ENCODE results near the gene PHTF1. TPM values are rescaled to one million over a fixed set of nuclear protein-coding genes. Genes with fewer than 3 reads are reported as not detected.

PHTF1 gene
- total RNA-seq, 6 experiments from 2014 or later = 23.3 to 27.9 (median 24.8) TPM

DNA sequence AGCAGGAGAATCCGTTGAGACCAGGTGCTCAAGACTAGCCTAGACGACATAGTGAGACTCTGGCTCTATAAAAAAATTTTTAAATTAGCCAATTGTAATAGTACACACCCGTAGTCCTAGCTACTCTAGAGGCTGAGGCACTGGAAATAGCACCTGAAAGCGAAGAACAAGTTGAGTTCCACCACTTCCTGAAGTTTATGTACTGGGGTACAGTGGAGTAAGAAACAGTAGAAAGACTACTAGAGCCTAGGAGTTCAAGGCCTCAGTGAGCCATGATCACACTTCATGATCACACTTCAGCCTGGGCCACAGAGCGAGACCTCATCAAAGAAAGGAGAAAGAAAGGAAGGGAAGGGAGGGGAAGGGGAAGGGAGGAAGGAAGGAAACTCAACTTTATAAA is 33.2 kb upstream of the PHTF1 start:
- H3K27ac Mint-ChIP-seq = peak overlapping the region; percentile 74
- TF ChIP-seq, protein P1, sequence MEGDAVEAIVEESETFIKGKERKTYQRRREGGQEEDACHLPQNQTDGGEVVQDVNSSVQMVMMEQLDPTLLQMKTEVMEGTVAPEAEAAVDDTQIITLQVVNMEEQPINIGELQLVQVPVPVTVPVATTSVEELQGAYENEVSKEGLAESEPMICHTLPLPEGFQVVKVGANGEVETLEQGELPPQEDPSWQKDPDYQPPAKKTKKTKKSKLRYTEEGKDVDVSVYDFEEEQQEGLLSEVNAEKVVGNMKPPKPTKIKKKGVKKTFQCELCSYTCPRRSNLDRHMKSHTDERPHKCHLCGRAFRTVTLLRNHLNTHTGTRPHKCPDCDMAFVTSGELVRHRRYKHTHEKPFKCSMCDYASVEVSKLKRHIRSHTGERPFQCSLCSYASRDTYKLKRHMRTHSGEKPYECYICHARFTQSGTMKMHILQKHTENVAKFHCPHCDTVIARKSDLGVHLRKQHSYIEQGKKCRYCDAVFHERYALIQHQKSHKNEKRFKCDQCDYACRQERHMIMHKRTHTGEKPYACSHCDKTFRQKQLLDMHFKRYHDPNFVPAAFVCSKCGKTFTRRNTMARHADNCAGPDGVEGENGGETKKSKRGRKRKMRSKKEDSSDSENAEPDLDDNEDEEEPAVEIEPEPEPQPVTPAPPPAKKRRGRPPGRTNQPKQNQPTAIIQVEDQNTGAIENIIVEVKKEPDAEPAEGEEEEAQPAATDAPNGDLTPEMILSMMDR (IDR thresholded peaks at IDR 0.05) = no peak
- H3K27me3 Mint-ChIP-seq (ENCODE audit: insufficient read depth) = no peaks in the 10 kb centered on the region
- H3K4me1 Mint-ChIP-seq (ENCODE audit: low read depth) = peaks cover 34% of the 10 kb centered on the region
- H3K4me3 Mint-ChIP-seq = no peak overlapping the region
- peaks cover 20% of the 10 kb centered on the region for H3K36me3 Mint-ChIP-seq (ENCODE audit: low read depth)
- DNase-seq = no peak
- no peaks in the 10 kb centered on the region for H3K9me3 Mint-ChIP-seq

DNA sequence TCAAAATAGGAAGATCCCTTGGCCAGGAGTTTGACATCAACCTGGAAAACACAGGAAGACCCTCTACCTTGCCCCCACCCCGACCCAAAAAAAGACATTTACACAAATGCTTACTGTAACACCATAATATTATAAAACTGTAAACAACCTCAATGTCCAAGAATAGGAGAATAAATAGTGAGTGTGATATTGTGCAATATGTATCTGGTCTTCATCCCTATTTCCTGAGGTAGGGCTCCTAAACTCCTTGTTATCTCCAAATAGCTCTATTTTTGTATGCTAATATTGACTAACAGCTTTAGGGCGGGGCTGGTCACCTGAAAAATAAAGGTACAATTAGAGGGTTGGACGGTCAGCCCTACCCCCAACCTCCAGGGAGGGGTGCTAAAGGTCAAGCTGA is 29.5 kb upstream of the PHTF1 start:
- H3K36me3 Mint-ChIP-seq (ENCODE audit: low read depth) = peaks cover 14% of the 10 kb centered on the region
- no peaks in the 10 kb centered on the region for H3K9me3 Mint-ChIP-seq
- H3K4me3 Mint-ChIP-seq = no peak overlapping the region
- peaks cover 38% of the 10 kb centered on the region for H3K4me1 Mint-ChIP-seq (ENCODE audit: low read depth)
- TF ChIP-seq, protein P1 (IDR thresholded peaks at IDR 0.05) = no peak
- no peak for DNase-seq
- no peaks in the 10 kb centered on the region; the same call in 1 of the 2 replicates for H3K27me3 Mint-ChIP-seq (ENCODE audit: insufficient read depth)
- H3K27ac Mint-ChIP-seq = no peak overlapping the region

DNA sequence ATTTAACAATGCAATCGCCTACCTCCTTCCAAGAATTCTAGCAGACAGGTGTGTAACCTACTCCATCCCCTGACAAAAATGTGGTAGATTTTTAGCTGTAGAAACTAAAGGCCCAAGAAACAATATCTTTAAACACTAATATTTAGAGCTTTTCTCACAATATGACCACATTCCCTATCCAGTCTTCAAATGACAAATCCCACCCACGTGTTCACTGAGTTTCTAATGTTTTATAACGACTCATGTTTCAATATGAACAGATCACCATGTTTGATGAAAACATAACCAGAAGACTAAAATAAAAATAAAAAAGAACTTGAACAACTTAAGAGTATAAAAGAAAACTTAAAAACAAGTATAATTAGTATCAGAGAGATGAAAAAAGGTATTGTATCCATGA is 28.4 kb upstream of the PHTF1 start:
- H3K27ac Mint-ChIP-seq = no peak overlapping the region
- peaks cover 27% of the 10 kb centered on the region for H3K4me1 Mint-ChIP-seq (ENCODE audit: low read depth)
- TF ChIP-seq, protein P1 (IDR thresholded peaks at IDR 0.05) = no peak
- H3K27me3 Mint-ChIP-seq (ENCODE audit: insufficient read depth) = no peaks in the 10 kb centered on the region; the same call in 1 of the 2 replicates
- H3K9me3 Mint-ChIP-seq = no peaks in the 10 kb centered on the region
- peaks cover 14% of the 10 kb centered on the region for H3K36me3 Mint-ChIP-seq (ENCODE audit: low read depth)
- no peak overlapping the region for H3K4me3 Mint-ChIP-seq
- no peak for DNase-seq

DNA sequence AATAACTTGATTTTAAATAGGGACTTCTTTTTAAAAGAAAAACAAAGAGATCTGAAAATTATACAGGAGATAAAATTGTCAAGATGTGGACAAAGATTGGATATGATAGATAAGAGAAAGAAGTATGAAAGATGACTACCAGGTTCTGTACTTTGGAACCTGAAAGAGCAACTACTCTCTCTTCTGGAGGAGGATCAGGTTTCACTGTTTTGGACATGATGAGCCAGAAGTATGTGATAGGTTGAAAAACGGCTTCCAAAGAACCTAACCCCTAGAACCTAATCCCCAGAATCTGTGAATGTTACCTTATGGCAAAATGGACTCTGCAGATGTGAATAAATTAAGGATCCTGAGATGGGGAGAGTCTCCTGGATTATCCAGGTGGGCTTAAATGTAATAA is 26.8 kb upstream of the PHTF1 start:
- Mint-ChIP-seq H3K9me3 (no peaks in the 10 kb centered on the region), H3K4me1 (ENCODE audit: low read depth) (peaks cover 18% of the 10 kb centered on the region), H3K4me3 (no peak overlapping the region), H3K27ac (no peak overlapping the region), H3K36me3 (ENCODE audit: low read depth) (peaks cover 10% of the 10 kb centered on the region), H3K27me3 (ENCODE audit: insufficient read depth) (no peaks in the 10 kb centered on the region; the same call in 1 of the 2 replicates)
- DNase-seq = no peak
- TF ChIP-seq, protein P1 (IDR thresholded peaks at IDR 0.05) = no peak

DNA sequence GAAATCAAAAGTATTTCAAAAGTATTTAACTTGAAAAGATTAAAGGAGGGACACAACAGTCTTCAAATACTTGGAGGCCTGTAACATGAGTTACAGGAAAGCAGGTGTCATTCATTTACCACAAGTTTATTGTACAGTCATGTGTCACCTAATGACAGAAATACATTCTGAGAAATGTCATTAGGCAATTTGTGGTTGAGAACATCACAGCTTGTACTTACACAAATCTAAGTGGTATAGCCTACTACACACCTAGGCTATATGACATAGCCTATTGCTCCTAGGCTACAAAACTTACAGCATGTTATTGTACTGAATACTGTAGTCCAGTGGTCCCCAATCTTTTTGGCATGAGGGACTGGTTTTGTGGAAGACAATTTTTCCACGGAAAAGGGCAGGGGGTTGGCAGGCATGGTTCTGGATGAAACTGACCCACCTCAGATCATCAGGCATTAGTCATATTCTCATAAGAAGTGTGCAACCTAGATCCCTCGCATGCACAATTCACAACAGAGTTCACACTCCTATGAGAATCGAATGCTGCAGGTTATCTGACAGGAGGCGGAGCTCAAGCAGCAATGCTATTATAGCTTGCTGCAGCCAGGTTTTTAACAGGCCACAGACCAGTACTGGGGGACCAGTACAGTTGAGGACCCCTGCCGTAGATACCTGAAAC is 25.0 kb upstream of the PHTF1 start:
- TF ChIP-seq, protein P1 (IDR thresholded peaks at IDR 0.05) = no peak
- no peaks in the 10 kb centered on the region; the same call in 1 of the 2 replicates for H3K27me3 Mint-ChIP-seq (ENCODE audit: insufficient read depth)
- peaks cover 18% of the 10 kb centered on the region for H3K4me1 Mint-ChIP-seq (ENCODE audit: low read depth)
- no peak overlapping the region for H3K4me3 Mint-ChIP-seq
- H3K27ac Mint-ChIP-seq = peak overlapping the region; percentile 7; the same call in 1 of the 2 replicates
- no peak for DNase-seq
- H3K36me3 Mint-ChIP-seq (ENCODE audit: low read depth) = no peaks in the 10 kb centered on the region
- no peaks in the 10 kb centered on the region for H3K9me3 Mint-ChIP-seq

All from HFFc6 (cell line).